Stomach smooth muscle (tissue), 2 donors: ENCODE data around the gene JSRP1.

Source experiments
- H3K27ac ChIP-seq: one replicate; pipeline ENCODE4 v1.7.0; 2013; ENCODE audit warnings: mild to moderate bottlenecking, low read length, inconsistent platforms
- H3K27me3 ChIP-seq, 2 donors: one replicate each; pipeline ENCODE4 v1.7.0; 2013; ENCODE audit warnings: low read length in 2 of 2; ENCODE audit not compliant: insufficient read depth in 2 of 2, control insufficient read depth in 1 of 2
- H3K36me3 ChIP-seq, 2 donors: one replicate each; pipeline ENCODE4 v1.7.0; 2013; ENCODE audit warnings: low read length in 2 of 2; ENCODE audit not compliant: control insufficient read depth in 2 of 2, insufficient read depth in 2 of 2
- H3K4me1 ChIP-seq: one replicate; pipeline ENCODE4 v1.7.0; 2013; ENCODE audit warnings: low read length; ENCODE audit not compliant: control insufficient read depth, insufficient read depth
- H3K4me3 ChIP-seq, 2 donors: one replicate each; pipeline ENCODE4 v1.7.0; 2013; ENCODE audit warnings: low read length in 2 of 2
- H3K9ac ChIP-seq, 2 donors: one replicate each; pipeline ENCODE4 v1.7.0; 2013; ENCODE audit warnings: low read length in 2 of 2, mild to moderate bottlenecking in 1 of 2
- H3K9me3 ChIP-seq, 2 donors: one replicate each; pipeline ENCODE4 v1.7.0; 2013; ENCODE audit warnings: low read length in 2 of 2; ENCODE audit not compliant: control insufficient read depth in 2 of 2
- donor health status: healthy.
- donor health status: Pancreatic carcinoma.

Gene JSRP1

GRCh38 chr19:2207991-2208860 is 48.0 kb downstream of the JSRP1 start:
- H3K27ac ChIP-seq: no peak overlapping the region
- H3K4me3 ChIP-seq: no peak overlapping the region
- no peaks in the 10 kb centered on the region for H3K9me3 ChIP-seq
- H3K36me3 ChIP-seq: peaks cover 12 to 30% of the 10 kb centered on the region in 2 donors
- no peaks in the 10 kb centered on the region for H3K27me3 ChIP-seq
- H3K9ac ChIP-seq: no peak overlapping the region
- peaks cover 8% of the 10 kb centered on the region for H3K4me1 ChIP-seq

GRCh38 chr19:2207008-2207407 is 49.2 kb downstream of the JSRP1 start:
- H3K36me3 ChIP-seq: peaks cover 12 to 30% of the 10 kb centered on the region in 2 donors
- no peak overlapping the region for H3K27ac ChIP-seq
- no peak overlapping the region for H3K4me3 ChIP-seq
- peaks cover 8% of the 10 kb centered on the region for H3K4me1 ChIP-seq
- H3K27me3 ChIP-seq: no peaks in the 10 kb centered on the region
- H3K9ac ChIP-seq: no peak overlapping the region
- no peaks in the 10 kb centered on the region for H3K9me3 ChIP-seq

DNA sequence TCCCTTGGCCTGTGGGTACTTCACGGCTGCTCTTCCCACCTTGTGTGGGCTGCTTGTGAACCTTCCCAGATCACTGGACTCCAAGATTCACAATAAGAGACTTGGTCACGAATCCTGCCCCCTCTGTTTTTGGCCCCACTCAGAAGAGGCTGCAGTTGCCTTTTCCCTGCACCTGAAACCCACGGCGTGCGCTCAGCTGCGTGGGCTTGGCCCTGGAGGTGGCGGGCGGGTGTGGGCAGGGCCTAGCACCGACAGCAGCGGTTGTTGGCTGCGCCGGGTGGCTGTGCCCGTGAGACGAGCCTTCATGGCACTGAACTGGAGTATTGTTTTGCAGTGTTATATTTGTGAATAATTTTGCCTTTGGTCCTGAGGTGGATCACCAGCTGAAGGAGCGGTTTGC is 53.9 kb downstream of the JSRP1 start:
- Histone ChIP-seq H3K9ac (no peak overlapping the region), H3K27ac (no peak overlapping the region), H3K4me1 (no peaks in the 10 kb centered on the region), H3K36me3 (peaks cover under 1 to 15% of the 10 kb centered on the region in 2 donors), H3K4me3 (no peak overlapping the region), H3K9me3 (no peaks in the 10 kb centered on the region), H3K27me3 (no peaks in the 10 kb centered on the region)
